Activated B cell treated with CpG ODN at 0.5 μM for 24 hours (primary cell): ENCODE data around the gene SMARCC1. TPM values are rescaled to one million over a fixed set of nuclear protein-coding genes. Genes with fewer than 3 reads are reported as not detected.

Experiments
- ATAC-seq: fragments of 200-7000 bp; cut with Tn5 transposase; one replicate; pipeline ENCODE4 v1.10.0; 2021; ENCODE audit warnings: low read depth, mild to moderate bottlenecking, moderate library complexity
- CTCF ChIA-PET: fragments of 350-600 bp; sonication (Branson Sonifier 250); formaldehyde crosslinking; loops from one replicate; lab custom pipeline; 2021; ENCODE audit warnings: antibody characterized with exemption; lab: Charles Lee
- POLR2A ChIA-PET: fragments of 350-600 bp; sonication (Branson Sonifier 250); formaldehyde crosslinking; loops from one replicate; lab custom pipeline; 2021; ENCODE audit warnings: antibody characterized with exemption; lab: Charles Lee
- DNase-seq: peaks from one replicate; pipeline ENCODE4 v3.0.0; 2022
- H3K27ac Mint-ChIP-seq: one replicate; pipeline ENCODE4 v1.8.0; 2020; ENCODE audit warnings: mixed read lengths
- H3K27me3 Mint-ChIP-seq: one replicate; pipeline ENCODE4 v1.8.0; 2021; ENCODE audit warnings: mixed read lengths
- H3K36me3 Mint-ChIP-seq: one replicate; pipeline ENCODE4 v1.8.0; 2021; ENCODE audit warnings: low read depth, mixed read lengths
- H3K4me1 Mint-ChIP-seq: one replicate; pipeline ENCODE4 v1.8.0; 2021; ENCODE audit warnings: mixed read lengths
- H3K4me3 Mint-ChIP-seq: one replicate; pipeline ENCODE4 v1.8.0; 2020; ENCODE audit warnings: mild to moderate bottlenecking, mixed read lengths
- H3K9me3 Mint-ChIP-seq: one replicate; pipeline ENCODE4 v1.8.0; 2020; ENCODE audit warnings: mixed read lengths
- intact Hi-C: fragments of 100-400 bp; cut with micrococcal nuclease; formaldehyde crosslinking; loops from one replicate; pipeline ENCODE4 v1.15.1; 2024
- total RNA-seq: library from RNA; stranded (reverse); gene quantifications from 2 replicates; pipeline ENCODE4 v1.2.3, GENCODE V29; 2022
- TF ChIP-seq, protein P1 (sequence below): fragments of 200-600 bp; IDR thresholded peaks from one replicate; pipeline ENCODE4 v1.8.0; 2022; ENCODE audit warnings: antibody characterized with exemption, mild to moderate bottlenecking

SMARCC1 gene
- total RNA-seq, 1 donor from 2014 or later, result 136 TPM

DNA sequence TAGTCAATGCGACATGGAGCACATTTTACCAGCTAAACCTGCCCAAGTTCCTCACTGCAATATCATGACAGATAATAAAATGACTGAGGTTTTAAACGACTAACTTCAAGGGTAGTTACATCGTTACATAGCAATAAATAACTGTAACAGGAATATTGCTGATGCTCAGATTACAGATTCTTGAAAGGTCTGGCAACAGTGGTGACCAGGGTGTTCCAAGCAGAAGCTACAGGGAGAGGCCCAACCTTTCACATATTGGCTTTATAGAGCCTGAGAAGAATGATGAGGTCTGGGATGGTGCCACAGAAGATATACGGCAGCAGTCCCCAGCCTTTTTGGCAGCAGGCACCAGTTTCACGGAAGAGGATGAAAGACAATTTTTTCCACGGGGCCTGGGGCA is 151.9 kb downstream of the SMARCC1 start:
- peaks cover 77% of the 10 kb centered on the region for H3K36me3 Mint-ChIP-seq
- H3K4me3 Mint-ChIP-seq, result no peak overlapping the region
- POLR2A ChIA-PET, result no interaction called here
- DNase-seq, result no peak
- CTCF ChIA-PET, result no interaction called here
- intact Hi-C loops, result no loop called here
- H3K9me3 Mint-ChIP-seq, result no peaks in the 10 kb centered on the region
- ATAC-seq, result no peak
- no peak overlapping the region for H3K27ac Mint-ChIP-seq
- no peaks in the 10 kb centered on the region for H3K27me3 Mint-ChIP-seq
- no peaks in the 10 kb centered on the region for H3K4me1 Mint-ChIP-seq
- TF ChIP-seq, protein P1, sequence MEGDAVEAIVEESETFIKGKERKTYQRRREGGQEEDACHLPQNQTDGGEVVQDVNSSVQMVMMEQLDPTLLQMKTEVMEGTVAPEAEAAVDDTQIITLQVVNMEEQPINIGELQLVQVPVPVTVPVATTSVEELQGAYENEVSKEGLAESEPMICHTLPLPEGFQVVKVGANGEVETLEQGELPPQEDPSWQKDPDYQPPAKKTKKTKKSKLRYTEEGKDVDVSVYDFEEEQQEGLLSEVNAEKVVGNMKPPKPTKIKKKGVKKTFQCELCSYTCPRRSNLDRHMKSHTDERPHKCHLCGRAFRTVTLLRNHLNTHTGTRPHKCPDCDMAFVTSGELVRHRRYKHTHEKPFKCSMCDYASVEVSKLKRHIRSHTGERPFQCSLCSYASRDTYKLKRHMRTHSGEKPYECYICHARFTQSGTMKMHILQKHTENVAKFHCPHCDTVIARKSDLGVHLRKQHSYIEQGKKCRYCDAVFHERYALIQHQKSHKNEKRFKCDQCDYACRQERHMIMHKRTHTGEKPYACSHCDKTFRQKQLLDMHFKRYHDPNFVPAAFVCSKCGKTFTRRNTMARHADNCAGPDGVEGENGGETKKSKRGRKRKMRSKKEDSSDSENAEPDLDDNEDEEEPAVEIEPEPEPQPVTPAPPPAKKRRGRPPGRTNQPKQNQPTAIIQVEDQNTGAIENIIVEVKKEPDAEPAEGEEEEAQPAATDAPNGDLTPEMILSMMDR, result no peak

DNA sequence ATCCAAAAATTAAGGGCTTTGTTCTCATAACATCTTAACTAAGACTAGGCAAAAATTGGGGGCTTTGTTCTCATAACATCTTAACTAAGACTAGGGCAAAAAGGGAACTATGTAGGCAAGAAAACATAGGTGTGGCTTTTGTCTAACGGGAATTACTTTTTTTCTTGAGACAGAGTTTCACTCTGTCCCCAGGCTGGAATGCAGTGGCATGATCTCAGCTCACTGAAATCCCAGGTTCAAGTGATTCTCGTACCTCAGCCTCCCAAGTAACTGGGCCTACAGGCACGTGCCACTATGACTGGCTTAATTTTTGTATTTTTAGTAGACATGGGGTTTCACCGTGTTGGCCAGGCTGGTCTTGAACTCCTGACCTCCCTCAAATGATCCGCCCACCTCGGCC is 153.3 kb downstream of the SMARCC1 start:
- DNase-seq (no peak), ATAC-seq (no peak)
- CTCF ChIA-PET, result no interaction called here
- H3K27me3 Mint-ChIP-seq, result no peaks in the 10 kb centered on the region
- POLR2A ChIA-PET, result interaction anchor here (0.5 kb wide), 1 partner anchor 125 kb away, joined by 7 read pairs; no protein-coding TSS in a partner anchor
- intact Hi-C loops, result no loop called here
- no peak overlapping the region for H3K4me3 Mint-ChIP-seq
- H3K4me1 Mint-ChIP-seq, result no peaks in the 10 kb centered on the region
- H3K9me3 Mint-ChIP-seq, result no peaks in the 10 kb centered on the region
- peaks cover 73% of the 10 kb centered on the region for H3K36me3 Mint-ChIP-seq
- TF ChIP-seq, protein P1, result no peak
- H3K27ac Mint-ChIP-seq, result no peak overlapping the region

DNA sequence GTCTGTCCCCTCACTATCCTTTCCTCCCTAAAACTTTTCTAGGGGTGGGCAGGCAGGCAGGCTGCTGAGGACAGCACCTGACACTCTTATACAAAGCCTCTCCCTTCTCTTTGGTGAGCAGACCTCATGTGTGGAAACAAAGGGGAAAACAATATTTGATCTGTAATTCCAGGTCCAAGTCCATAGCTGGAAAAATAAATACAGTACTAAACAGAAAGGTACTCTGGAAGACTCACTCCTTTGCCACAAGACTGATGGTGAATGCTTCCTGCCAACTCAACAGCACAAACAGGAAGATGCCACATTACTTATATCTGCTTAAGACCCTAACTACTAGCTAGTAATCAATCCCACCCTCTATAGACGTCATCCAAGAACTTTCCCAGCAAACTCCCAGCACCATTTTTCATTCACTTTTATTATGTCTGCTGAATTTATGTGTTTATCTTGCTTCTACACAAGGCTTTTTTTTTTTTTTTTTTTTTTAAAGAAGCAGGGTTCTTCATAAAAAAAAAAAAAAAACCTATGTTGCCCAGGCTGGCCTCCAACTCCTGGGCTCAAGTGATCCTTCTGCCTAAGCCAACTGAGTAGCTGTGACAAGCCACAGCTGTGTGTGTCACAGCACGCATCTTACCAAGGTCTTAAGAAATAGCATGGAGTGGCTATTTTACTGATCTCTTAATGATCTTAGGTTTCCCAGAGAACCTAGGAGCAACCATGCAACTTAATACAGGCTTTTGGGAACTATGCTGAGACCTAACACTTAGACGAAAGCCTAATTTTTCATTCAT is 158.8 kb downstream of the SMARCC1 start:
- H3K4me1 Mint-ChIP-seq, result no peaks in the 10 kb centered on the region
- intact Hi-C loops, result no loop called here
- CTCF ChIA-PET, result no interaction called here
- no peaks in the 10 kb centered on the region for H3K9me3 Mint-ChIP-seq
- ATAC-seq, result no peak
- peaks cover 66% of the 10 kb centered on the region for H3K36me3 Mint-ChIP-seq
- TF ChIP-seq, protein P1, result no peak
- H3K4me3 Mint-ChIP-seq, result no peak overlapping the region
- DNase-seq, result no peak
- POLR2A ChIA-PET, result interaction anchor here (1.5 kb wide), 1 partner anchor 101 kb away, joined by 3 read pairs; no protein-coding TSS in a partner anchor
- no peaks in the 10 kb centered on the region for H3K27me3 Mint-ChIP-seq
- no peak overlapping the region for H3K27ac Mint-ChIP-seq

DNA sequence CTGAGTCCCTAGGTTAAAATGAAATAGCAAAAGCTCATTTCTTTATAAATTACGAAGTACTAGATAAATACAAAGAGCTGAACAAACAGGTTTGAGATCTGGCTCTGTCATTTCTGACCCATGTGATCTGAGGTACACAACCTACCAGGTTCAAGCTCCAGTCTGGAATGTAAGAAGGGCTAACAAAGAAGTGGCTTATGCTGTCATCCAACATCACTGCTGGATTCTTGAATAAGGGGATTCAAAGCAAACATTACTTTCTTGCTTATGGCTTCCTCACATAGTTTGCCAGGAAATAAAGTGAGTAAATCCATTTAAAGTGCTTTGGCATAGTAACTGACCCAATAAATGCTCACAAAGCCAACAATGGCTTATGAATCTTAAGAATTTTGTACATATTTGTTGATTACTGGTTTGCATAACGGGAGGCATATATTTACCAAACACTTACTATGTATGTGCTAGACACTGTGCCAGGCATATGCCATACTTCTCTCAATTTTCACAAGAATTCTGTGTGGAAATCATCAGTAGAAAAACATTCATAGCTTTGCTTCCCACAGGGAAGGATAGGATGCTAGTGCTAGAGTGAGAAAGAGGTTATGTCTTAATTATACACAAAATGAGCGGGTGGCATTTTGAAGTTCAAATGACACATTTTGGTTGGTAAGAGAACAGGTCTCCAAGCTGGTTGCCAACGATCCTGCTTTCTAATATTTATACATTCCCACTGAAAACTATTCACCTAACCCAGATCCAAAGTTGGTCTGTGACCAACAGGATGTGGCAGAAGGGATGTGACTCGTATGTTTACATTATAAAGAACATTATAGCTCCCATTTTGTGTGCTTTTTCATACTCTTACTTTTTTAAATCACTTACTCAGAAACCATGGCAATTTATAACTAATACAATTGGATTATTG is 164.3 kb downstream of the SMARCC1 start:
- POLR2A ChIA-PET, result no interaction called here
- TF ChIP-seq, protein P1, result no peak

DNA sequence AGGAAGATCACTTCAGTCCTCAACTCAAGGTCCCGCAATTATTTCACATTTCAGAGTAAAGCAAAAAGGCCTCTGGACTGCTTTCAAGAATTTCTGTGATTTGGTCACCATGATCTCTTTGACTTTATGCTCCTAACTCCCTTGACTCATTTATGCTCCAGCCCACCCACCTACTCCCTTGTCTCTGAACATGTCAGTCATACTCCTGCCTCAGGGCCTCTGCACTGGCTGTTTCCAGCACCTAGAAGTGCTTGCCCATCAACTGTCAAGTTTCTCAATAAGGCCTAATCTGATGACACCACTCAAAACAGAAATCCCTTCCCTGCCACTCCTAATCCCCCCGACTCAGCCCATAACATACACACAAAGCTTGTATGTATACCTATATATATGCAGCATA is 166.9 kb downstream of the SMARCC1 start:
- peaks cover 1% of the 10 kb centered on the region for H3K4me1 Mint-ChIP-seq
- H3K27ac Mint-ChIP-seq, result no peak overlapping the region
- ChIA-PET CTCF (no interaction called here), POLR2A (no interaction called here)
- no peaks in the 10 kb centered on the region for H3K27me3 Mint-ChIP-seq
- TF ChIP-seq, protein P1, result no peak
- H3K9me3 Mint-ChIP-seq, result no peaks in the 10 kb centered on the region
- intact Hi-C loops, result no loop called here
- H3K36me3 Mint-ChIP-seq, result peaks cover 57% of the 10 kb centered on the region
- DNase-seq, result no peak
- H3K4me3 Mint-ChIP-seq, result no peak overlapping the region
- no peak for ATAC-seq

More for the DNA sequence above, 164.3 kb downstream of the SMARCC1 start:
- Mint-ChIP-seq H3K27ac (no peak overlapping the region), H3K27me3 (no peaks in the 10 kb centered on the region), H3K9me3 (no peaks in the 10 kb centered on the region), H3K4me3 (no peak overlapping the region), H3K4me1 (peaks cover 1% of the 10 kb centered on the region), H3K36me3 (peaks cover 55% of the 10 kb centered on the region)
- CTCF ChIA-PET, result no interaction called here
- intact Hi-C loops, result no loop called here
- DNase-seq, result no peak
- ATAC-seq, result no peak
